GM12873 (cell line): ENCODE data around the gene EIF2B1.

Source experiments
- CTCF ChIP-seq: IDR thresholded peaks from 2 replicates; pipeline ENCODE4 v1.5.1; 2012; ENCODE audit warnings: low read depth, mild to moderate bottlenecking, moderate library complexity, low read length, control low read depth; ENCODE audit not compliant: insufficient read depth; ENCODE audit errors: missing control alignments

EIF2B1 gene

GRCh38 chr12:123617580-123617979 is 15.9 kb downstream of the EIF2B1 start:
- TF ChIP-seq CTCF, result no peak

- no peak for TF ChIP-seq CTCF
Measured at GRCh38 chr12:123617144-123617543, 16.3 kb downstream of the EIF2B1 start.

- TF ChIP-seq CTCF, result no peak
Measured at GRCh38 chr12:123614531-123614930, 19.0 kb downstream of the EIF2B1 start.

GRCh38 chr12:123614110-123614509 is 19.4 kb downstream of the EIF2B1 start:
- no peak for TF ChIP-seq CTCF

GRCh38 chr12:123608182-123608581 is 25.3 kb downstream of the EIF2B1 start:
- TF ChIP-seq CTCF, result no peak

- TF ChIP-seq CTCF, result no peak
Measured at GRCh38 chr12:123607756-123608155, 25.7 kb downstream of the EIF2B1 start.

- no peak for TF ChIP-seq CTCF
Measured at GRCh38 chr12:123602651-123603195, 30.8 kb downstream of the EIF2B1 start.
